Mononuclear cell (primary cell): ENCODE results near the gene SUCLG2. TPM values are rescaled to one million over a fixed set of nuclear protein-coding genes. Genes with fewer than 3 reads are reported as not detected.

Experiments
- H3K27me3 ChIP-seq: 2 replicates; pipeline ENCODE4 v1.6.0; 2011; ENCODE audit warnings: low read length, control low read depth; ENCODE audit not compliant: insufficient read depth
- H3K4me1 ChIP-seq: 2 replicates; pipeline ENCODE4 v1.5.1; 2011; ENCODE audit warnings: mild to moderate bottlenecking, low read length, control low read depth; ENCODE audit not compliant: insufficient read depth
- H3K4me3 ChIP-seq: 2 replicates; pipeline ENCODE4 v1.5.1; 2011; ENCODE audit warnings: mild to moderate bottlenecking, low read length, moderate library complexity
- H3K9me3 ChIP-seq: 2 replicates; pipeline ENCODE4 v1.5.1; 2011; ENCODE audit warnings: low read depth, mild to moderate bottlenecking, control low read depth, low read length
- total RNA-seq: library from RNA; depleted of rRNA; stranded (reverse); fragments of >200 nt; gene quantifications from one replicate; pipeline ENCODE4 v1.2.3, GENCODE V29; 2012

Gene SUCLG2
- total RNA-seq, 1 donor: 63.8 TPM

DNA sequence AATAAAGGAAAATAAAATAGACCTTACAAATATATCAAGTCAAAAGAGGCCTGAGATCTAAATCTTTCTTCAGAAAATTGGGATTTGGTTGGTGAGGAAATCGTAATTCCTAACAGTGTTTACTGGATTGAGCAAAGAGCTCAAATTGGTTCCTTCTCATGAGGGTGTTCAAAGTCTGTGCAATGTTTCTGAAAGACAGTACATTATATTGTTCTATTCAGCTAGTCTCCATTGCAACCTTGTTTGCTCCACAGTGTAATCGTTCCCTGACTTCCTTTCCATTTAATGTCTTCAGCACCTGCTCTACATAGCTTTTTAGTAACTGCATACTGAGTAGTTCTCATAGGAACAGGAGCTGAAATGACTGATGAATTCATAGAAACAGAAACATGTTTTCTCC is 326.8 kb downstream of the SUCLG2 start:
- H3K4me3 ChIP-seq: no peak overlapping the region
- no peaks in the 10 kb centered on the region for H3K4me1 ChIP-seq
- H3K9me3 ChIP-seq: no peaks in the 10 kb centered on the region
- no peaks in the 10 kb centered on the region for H3K27me3 ChIP-seq

DNA sequence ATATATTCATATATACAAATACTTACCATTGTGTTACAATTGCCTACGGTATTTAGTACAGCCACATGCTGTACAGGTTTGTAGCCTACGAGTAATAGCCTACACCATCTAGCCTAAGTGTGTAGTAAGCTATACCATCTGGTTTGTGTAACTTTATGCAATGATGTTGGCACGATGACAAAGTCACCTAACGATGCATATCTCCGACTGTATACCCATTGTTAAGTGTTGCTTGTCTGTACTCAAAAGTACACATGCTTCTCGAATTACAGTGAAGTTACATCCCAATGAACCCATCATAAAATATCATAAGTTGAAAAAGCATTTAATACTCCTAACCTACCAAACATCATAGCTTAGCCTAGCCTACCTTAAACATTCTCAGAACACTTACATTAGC is 329.2 kb downstream of the SUCLG2 start:
- Histone ChIP-seq H3K4me1 (no peaks in the 10 kb centered on the region), H3K4me3 (no peak overlapping the region), H3K27me3 (no peaks in the 10 kb centered on the region), H3K9me3 (no peaks in the 10 kb centered on the region)
